GM18861 (cell line): ENCODE measurements around the gene MRFAP1.
"Not testable (repeated sequence)": the region's sequence is repeated elsewhere in the genome, so short reads cannot be mapped to it uniquely, and the experiment has no call there.

Experiments
- ATAC-seq: cut with Tn5 transposase; IDR thresholded peaks from one replicate; pipeline ENCODE4 v1.9.1; 2021; ENCODE audit not compliant: unreplicated experiment

MRFAP1 gene

GRCh38 chr4:6663596-6664393, 23.3 kb downstream of the MRFAP1 start:
- ATAC-seq, result no peak

- ATAC-seq, result no peak
Measured at GRCh38 chr4:6665320-6665654, 24.8 kb downstream of the MRFAP1 start.

DNA sequence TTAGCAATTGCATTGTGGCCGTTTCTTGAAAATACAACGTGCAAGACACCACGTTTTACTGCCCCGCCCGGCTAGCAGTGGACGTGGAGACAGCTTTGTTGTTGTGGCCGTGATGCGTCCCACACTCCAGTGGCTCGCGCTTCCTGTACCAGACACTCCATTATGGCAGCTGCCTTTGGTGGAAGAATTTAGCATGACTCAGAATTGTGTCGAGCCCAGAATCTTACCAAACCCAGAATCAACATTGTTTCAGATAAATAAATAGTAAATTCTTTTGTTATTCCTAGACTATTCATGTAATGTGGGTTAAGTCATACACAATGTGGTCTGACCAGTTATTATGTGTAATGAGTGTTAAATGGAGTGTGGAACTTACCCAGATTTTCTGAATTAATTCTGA, 27.9 kb downstream of the MRFAP1 start:
- no peak for ATAC-seq

DNA sequence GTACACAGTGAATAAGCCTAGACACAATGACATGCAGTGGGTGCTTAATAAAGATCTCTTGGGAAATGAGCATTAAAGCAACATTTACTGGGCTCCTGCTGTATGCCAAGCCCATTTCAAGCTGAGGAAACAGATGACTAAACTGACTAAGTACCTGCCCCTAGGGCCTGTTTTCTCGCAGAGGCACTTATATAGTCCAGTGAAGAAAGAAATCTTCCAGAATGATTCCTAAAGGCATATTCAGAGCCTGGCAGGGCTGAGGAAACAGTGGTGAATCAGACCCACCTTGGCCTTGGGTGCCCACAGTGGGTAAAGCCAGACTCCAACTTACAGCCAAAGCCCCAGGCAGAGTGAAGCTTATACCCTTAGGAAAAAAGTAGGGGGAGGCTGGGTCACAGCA, 31.2 kb downstream of the MRFAP1 start:
- no peak for ATAC-seq

DNA sequence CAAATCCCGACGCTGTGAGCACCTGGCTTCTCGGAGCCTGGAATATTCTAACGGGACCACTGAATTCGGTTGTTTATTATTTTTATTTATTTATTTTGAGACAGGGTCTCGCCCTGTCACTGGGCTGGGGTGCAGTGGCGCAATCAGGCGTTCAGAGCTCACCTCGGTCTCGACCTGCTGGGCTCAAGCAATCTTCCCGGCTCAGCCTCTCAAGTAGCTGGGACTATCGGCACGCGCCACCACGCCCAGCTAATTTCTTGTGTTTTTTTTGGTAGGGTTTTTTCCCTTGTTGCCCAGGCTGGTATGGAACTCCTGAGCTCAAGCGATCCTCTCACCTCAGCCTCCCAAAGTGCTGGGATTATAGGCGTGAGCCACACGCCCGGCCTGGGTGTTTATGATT, 31.6 kb downstream of the MRFAP1 start:
- ATAC-seq, result no peak

- not testable (repeated sequence) for ATAC-seq
Measured at GRCh38 chr4:6672541-6673190, 32.2 kb downstream of the MRFAP1 start.

DNA sequence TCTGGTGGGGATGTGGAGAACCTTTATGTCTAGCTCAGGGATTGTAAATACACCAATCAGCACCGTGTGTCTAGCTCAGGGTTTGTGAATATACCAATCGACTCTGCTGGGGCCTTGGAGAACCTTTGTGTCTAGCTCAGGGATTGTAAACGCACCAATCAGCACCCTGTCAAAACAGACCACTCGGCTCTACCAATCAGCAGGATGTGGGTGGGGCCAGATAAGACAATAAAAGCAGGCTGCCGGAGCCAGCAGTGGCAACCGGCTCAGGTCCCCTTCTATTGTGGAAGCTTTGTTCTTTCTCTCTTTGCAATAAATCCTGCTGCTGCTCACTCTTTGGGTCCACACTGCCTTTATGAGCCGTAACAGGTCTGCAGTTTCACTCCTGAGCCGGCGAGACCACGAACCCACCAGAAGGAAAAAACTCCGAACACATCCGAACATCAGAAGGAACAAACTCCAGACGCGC, 32.7 kb downstream of the MRFAP1 start:
- not testable (repeated sequence) for ATAC-seq

DNA sequence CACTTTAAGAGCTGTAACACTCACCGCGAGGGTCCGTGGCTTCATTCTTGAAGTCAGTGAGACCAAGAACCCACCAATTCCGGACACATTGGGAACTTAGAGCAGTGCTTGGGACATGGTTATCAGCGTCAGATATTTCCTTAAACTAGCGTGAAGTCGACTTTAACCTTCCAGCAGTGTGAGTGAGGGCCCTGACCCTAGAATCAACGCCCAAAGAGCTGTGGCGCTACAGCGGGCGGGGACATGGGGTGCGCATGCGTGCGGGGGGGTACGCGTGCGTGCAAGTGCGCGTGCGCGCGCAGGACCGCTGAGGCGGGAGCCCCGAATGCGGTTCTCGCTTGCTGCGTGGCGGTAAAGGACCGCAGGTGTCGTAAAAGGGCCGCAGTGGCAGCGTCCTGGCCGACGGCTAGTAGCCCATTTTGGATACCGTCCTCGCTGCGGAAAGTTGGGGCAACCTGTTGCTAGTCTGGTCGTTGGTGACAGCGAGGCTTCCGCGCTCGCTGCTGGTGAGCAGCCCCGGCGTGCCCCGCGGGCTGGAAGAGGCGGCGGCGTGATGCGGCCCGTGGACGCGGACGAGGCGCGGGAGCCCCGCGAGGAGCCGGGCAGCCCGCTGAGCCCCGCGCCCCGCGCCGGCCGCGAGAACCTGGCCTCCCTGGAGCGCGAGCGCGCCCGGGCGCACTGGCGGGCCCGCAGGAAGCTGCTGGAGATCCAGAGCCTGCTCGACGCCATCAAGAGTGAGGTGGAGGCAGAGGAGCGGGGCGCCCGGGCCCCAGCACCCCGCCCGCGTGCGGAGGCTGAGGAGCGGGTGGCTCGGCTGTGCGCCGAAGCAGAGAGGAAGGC, 33.4 kb downstream of the MRFAP1 start:
- peak; percentile 77 for ATAC-seq

DNA sequence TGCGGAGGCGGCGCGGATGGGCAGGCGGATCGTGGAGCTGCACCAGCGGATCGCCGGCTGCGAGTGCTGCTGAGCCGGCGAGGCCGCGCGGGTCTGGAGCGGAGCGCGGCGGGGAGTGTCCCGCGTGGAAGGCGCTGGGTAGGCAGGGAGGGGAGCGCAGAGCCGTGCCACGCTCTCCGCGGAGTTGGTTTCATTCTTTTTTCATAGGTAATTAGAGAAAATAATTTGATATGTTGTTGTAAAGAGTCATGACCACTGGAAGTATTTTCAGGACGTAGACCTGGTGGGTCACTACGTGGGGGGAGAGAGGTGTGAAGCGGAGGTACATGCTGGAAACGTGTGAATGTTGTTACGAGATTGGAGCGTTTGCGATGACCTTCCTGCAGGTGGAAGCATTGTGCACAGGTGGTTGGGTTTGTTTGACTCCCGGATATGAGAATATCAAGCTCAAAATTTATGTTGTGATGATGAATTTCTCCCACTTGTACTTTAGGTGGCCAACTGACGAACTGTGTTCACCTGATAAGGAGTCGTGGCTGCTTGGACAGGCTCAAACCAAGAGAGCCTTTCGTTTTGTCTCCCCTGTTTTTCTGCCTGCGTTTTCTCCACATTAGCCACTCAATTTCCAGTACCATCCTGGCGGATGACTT, 34.1 kb downstream of the MRFAP1 start:
- ATAC-seq, result peak; percentile 21

GRCh38 chr4:6676722-6677558, 36.5 kb downstream of the MRFAP1 start:
- no peak for ATAC-seq

- ATAC-seq, result no peak
Measured at GRCh38 chr4:6680372-6681034, 40.0 kb downstream of the MRFAP1 start.

DNA sequence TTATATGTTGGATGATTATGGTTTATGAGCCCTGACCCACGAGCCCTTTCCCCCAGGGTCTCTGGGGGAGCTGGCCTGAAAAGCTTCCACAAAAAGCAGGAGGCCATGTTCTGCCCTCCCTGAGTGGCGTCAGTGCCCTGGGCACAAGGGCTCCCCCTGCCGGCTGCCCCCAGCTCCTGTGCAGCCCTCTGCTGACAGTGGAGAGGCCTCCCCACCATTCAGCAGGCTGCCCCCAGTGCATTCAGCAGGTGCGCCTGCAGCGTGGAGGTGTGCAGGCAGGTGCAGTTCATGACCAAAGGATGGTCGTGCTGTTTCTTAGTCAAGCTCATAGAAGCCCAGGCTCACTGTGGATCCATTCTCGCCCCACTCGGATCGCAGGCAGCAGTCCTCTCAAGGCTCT, 40.7 kb downstream of the MRFAP1 start:
- ATAC-seq, result no peak

- ATAC-seq, result no peak
Measured at GRCh38 chr4:6682862-6683590, 42.5 kb downstream of the MRFAP1 start.

- ATAC-seq, result no peak
Measured at GRCh38 chr4:6684656-6685055, 44.2 kb downstream of the MRFAP1 start.

GRCh38 chr4:6686104-6686787, 45.8 kb downstream of the MRFAP1 start:
- no peak for ATAC-seq

- no peak for ATAC-seq
Measured at GRCh38 chr4:6687947-6688878, 47.7 kb downstream of the MRFAP1 start.

GRCh38 chr4:6688879-6689505, 48.5 kb downstream of the MRFAP1 start:
- ATAC-seq, result peak; percentile 64
